NCI-H1092 treated with DMSO at 0.1 percent for 48 hours (cell line): ENCODE measurements around the gene OXNAD1.
"Not testable (repeated sequence)": the region's sequence is repeated elsewhere in the genome, so short reads cannot be mapped to it uniquely, and the experiment has no call there.

ENCODE experiments used
- DNase-seq: peaks from one replicate; lab custom pipeline; 2025; lab: John Stamatoyannopoulos, UW

The OXNAD1 gene

DNA sequence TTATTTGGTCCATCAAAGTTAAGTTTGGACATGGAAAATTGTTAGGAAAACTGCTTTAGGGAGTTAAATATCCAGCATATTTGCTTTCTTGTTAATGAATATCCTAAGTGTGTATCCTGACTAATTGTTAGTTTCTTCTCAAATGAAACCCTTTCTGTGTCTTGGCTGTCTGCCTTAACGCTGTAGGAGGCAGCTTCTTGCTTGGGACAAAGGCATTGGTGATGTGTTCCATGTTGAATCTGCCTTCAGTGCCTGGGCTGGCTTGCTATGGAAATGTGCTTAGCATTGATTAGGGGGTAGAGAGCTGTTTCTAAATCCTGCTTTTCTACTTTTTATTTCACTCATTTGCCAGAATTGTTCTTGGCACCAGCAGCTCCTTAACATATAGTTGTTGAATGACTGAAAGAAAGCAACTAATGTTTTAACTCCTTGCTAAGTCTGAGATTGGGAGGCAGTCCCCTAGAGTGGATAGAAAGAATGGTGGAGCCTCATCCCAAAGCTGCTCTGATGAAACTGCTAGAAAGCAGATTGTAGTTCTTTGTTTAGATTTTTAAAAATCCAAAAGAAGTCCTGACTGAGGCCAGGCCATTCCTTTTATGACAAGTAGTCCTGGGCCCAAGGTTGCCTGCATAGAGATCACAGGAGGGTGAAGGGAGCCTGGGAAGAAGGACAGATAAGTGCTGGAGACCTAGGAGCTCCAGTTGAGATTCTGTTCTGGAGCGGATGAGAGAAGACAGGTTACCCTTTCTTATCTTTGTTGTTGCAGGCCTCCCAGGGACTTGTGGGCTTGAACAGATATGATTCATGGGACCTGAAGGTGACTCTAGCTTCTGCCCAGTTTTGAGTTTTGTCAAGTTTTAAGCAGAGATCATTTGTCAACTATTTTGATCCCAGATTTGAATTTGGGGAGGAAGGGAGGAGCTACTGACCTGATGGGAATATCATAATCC is 39.3 kb downstream of the OXNAD1 start:
- no peak for DNase-seq

DNA sequence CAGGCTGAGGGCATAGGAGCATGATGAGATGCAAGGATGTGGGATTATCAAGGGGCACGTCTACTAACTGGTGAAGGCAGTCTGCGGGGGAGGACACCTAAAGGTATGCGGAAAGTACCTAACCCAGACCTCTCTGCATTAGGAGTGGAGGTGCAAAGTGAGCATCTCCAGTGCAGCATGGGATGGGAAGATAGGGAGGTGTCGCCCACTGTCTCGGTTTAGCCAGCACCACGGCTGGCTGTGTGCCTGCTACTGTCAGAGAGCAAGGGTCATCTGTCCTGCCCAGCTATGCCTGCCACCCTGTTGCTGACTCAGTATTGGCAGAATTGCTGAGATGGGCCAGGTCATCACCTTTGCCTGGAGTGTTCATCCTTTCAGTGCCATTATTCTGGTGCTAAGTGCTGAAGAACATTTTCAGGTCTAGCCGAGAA is 40.1 kb downstream of the OXNAD1 start:
- no peak for DNase-seq

DNA sequence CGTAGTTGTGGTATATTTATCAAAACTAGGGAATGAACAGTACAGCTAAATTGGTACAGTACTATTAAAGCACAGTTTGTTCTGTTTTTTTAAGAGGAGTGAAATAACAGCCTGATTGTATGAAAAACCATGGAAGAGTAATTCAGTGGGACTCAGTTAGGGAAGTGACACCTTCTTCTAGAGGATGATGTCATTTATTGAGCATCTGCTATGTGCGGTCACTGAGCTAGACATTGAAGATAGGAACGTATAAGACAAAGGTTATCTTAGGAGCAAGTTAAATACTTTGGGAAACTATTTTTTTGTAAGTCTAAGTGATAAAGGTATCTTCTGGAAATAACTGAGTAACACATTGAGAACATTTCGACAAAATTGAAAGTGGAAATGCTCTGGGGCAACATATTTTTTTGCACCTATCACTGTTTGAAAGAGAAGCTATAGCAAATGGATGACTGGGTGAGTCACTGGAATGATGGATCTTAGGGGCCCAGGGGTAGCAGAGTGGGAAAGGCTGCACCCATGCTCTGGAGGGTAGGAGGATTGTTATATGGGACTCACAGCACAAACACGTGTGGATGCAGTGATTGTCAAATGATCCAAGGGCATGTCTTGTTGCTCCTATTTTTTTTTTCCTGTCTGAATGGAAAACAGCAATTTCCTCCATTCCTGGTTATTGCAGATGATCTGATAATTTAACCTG is 43.0 kb downstream of the OXNAD1 start:
- DNase-seq, result no peak

DNA sequence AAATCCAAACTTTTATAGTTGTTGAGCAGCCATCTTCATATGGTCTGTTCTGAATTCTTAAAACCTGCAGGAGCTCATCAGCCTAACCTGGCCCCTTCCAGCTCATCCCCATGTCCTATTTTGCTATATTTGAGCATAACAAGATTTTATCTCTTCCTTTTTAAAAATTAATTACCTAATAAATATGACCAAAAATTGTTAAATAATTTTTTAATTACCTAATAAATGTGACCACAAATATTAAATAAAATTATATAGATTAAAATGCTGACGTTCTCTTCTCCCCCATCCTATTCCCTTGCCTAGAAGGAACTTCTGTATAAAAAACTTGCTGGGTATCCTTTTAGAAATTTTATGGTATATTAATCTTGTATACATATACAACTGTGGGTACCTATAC is 43.7 kb downstream of the OXNAD1 start:
- DNase-seq, result no peak

DNA sequence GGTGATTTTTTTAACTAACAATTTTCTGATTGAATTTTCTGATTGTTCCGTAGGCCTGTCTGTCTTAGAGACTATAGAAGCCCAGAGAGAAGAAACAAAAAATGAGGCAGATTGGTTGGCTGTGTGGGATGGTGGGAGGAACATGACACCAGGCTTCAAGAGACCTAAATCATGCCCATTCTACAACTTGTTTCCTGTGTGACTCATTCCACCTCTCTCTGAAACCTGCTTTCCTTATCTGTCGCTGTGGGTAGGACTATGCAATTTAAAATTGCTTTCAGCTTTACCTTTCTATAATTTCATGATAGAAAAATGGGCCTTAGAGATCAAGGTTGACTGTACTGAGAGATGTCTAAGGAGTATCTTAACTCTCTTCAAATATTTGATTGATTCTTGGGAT is 44.5 kb downstream of the OXNAD1 start:
- DNase-seq, result no peak

DNA sequence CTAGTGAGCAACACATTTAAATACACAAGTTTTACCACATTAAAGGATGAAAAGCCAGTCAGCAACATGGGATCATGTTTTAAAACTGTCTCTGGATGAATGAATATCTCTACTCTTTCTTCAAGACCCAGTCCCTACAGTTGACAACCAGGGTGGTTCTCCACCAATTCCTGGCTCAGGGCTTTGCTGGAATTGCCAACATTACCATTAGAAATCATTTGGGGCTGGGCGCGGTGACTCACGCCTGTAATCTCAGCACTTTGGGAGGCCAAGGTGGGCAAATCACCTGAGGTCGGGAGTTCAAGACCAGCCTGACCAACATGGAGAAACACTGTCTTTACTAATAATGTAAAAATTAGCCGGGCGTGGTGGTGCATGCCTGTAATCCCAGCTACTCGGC is 45.5 kb downstream of the OXNAD1 start:
- DNase-seq, result not testable (repeated sequence)

DNA sequence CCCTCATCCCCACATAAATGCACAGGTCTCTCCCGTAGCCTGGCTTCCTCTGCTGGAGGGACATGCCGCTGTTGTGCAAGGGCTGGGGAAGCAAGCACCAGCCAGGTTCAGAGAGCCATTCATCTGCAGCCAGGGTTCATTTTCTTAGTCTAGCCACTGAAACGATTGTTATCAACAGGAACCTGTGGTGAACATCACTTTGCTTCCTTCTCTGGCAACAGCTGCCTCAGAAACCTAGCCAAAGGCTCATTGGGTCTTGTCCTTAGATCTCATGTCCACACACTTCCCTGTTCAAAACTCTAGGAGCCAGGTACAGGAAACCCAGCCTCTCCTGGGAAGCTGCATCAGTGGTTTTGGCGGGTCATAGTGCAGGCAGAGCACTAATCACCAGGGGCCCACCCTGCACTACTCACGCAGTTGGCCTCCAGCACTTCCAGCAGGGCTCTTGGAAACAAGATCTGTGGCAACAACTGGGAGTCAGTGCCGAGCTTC is 47.0 kb downstream of the OXNAD1 start:
- no peak for DNase-seq

DNA sequence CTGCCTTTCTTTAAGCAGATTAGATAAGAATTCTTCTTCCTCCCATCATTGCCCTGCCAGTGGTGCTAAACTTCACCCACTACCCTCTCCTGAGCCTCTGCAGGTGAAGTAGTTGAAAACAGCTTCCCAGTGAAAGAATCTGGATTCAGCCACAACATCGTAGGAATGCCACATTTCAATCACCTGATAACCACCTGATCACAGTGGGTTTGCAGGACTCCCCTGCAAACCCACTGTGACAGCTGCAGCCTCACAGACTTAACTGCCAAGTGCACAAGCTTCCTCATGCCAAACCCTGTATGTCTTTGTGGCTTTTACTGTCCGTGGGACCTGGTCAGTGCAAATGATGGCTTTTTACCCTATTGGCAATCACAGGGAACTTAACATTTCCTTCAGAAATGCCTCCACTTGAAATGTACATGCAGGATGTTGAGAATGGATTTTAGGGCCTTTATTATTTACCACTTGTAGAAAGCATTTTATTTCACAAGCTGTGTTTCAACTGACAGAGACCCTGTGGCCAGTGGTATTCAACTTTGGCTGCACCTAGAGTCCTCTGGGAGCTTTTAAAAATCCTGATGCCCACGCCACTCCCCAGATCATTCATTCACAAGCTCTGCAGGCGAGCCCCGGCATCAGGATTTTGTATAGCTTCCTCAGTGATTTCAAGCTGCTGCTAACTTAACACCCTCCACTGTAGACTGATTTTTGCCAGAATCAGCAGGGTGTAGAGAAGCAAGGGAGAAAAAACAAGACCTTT is 49.1 kb downstream of the OXNAD1 start:
- no peak for DNase-seq

DNA sequence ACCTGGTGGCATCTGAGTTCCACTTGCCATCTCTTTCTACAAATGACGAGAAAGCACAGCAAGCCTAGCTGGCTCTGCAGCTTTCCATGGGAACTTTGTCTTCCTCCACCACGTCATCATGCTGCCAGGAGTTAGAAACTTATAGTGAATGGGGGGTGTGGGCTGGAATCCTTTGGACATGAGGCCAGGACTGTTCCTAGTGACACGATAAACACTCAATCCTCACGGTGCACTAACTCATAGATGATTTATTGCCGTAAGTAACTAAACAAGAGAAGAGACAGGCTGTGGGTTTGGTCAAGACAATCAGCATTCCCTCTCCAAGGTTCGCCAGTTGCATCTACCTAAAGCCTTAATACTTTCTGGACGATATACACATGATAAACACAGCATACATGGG is 50.6 kb downstream of the OXNAD1 start:
- no peak for DNase-seq

DNA sequence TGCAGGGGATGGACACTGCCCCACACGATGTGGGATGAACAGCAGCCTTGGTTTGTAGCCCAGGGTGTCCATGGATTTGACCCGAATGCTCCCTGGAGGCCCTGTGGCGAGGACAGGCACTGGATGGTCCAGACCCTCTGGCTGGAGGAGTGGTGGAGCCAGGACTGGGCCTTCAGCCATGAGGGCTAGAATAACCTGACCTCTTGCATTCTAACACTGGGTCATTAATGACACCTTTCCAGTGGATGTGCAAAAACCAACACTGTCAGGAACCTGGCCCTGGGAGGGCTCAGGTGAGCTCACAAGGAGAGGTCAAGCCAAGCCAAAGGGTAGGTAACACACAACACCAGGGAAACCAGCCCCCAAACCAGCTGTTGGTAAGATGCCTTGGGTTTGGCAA is 51.4 kb downstream of the OXNAD1 start:
- no peak for DNase-seq

DNA sequence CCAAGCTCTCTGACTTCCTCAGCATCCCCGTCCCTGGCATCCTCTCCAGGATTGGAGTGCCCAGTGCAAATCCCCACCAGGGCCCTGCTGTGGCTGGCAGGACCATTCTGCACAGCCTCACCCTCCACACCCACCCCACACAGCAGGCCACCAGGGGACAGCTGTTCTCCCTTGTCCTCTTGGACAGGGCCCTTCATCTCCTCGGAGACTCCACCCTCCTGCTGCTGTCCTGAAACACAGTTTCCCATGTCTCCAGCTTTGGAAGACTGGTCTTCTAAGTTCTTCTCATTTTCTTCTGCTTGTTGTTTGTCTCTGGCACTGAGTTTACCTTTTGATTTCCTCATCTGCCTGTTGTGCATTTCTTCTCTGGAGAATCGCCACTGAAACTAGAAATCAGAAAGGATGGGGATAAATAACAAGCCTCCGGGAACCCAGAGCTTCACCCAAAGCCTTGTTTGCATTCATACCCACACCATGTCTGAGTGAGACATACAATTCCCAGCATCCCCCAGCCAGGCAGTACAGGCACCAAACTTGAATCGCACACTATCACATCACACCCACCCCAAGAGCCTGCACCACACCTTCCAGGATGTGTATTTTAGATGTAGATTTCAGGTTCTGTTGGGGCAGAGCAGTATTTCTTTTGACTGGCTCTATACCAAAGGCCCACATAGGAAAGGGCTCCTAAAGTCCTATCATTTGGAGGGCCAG is 52.0 kb downstream of the OXNAD1 start:
- DNase-seq, result no peak

DNA sequence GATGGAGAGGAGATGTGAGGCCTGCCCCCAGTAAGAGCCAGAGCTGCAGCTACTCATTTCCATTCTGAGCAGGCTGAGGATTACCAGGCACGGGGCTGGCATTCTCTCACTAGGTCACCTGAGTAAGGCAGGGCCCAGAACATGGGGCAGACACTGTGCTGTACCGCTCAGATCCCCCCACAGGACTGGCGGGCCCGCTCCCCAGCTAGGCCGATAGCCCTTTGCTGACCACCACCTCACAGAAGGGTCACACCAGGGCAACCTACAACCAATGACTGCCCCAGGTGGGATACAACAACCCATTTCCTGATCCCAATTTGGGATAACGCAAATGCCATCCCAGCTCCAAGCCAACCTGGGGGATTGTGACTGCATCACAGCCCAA is 52.5 kb downstream of the OXNAD1 start:
- DNase-seq, result no peak

DNA sequence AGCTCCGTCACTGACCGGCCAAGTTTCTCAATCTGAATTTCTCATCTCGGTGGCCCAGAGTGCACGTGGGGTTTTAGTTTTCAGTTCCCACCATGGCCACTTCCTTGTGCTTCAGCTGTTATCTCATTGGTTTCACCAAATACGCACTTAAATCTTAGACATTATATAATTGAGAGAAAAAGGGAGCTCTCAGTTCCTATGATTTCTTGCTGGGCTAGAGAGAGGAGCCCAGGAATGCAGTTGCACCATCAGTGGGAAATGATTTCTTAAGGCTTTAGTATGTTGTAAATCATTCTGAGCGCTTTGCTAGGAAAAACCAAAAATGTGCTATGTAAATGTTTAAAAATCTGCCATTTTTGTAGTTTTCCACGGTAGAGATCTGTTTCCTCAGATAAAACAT is 53.2 kb downstream of the OXNAD1 start:
- no peak for DNase-seq

DNA sequence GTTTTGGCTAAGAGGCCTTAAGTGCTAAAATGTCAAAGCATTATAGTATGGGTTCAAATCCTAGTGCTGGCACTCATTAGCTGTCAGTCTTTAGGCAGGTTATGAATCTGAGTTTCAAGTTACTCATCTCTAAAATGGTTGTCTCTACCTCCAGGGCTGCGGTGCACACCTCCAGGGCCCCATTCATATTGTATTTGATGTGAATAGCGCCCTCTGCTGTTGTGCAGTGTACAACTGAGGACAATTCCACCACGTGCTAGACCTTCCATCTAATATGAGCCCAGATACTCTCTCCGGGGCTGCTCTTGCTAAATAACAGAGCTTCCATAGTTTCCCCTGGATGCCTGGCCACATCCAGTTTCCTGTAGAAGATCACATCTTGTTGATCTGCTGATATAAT is 54.3 kb downstream of the OXNAD1 start:
- DNase-seq, result no peak

DNA sequence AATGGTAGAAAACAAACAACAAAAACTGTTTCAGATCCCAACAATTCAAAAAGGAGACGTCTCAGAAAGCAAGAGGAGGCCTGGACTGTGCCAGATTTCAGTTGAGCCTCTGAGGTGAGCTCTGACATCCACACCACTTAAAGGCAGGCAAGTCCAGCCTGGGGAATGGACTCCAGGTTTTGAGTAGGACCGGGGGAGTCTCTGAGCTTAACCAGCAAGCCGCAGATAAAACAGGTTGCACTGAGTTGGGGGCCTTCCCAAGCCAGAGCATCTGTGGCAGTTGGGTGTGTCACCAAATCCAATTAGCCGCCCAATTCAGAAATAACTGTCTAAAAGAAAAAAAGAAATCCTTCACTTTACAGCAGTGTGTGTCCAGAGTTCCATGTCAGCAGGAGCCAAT is 54.7 kb downstream of the OXNAD1 start:
- DNase-seq, result no peak

DNA sequence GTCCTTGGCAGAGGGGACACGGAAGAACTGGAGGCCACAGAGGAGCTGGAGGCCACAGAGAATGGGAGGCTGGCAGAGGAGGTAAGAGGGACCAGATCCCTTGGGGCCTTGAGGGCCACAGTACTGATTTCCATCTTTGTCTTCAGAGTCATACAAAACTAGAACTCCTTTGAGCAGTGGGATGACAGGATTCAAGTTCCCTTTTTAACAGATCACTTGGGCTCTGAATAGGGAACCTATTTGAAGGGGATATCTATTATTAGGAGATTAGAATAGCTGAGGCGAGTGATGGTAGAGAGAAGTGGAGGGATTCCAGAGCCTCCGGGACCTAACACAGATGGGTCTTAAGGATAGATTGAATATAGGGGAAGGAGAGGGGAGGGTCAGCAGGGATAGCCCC is 55.7 kb downstream of the OXNAD1 start:
- DNase-seq, result no peak

DNA sequence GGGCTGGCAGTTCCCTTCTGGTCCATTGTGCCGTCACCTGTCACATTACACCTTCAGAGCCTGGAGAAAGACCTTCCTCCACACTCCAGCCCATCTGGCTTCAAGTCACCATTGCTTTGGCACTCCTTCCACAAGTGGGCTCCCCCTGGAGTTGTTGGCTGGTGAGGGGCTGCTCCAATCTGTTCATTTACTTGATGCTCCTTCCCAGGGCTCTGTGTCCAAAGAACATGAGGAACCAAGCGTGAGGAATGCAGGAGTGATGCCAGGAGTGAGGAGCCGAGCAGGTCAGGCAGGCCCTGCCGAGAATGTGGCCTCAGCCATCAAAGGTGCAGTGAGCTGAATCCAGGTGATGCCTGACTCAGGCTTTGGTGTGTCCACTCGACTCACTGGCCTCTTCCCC is 57.2 kb downstream of the OXNAD1 start:
- no peak for DNase-seq

DNA sequence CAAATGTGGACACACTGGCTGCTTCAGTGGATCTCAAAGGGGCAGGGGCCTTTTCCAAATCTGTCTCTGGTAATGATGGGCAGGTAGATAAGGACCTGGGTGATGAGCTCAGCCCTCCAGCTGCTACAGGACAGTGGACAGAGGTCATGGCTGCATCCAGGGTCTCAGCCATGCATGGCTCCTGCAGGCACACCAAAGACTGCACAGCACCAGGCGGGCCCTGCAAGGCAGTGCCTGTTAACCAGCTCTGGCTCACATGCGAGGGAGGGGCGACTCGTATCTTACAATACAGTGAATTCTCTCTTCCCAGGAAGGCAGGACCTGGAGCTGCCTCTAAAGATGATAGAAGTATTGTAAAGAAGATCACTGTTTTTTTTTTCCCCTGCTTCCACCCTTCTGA is 58.7 kb downstream of the OXNAD1 start:
- no peak for DNase-seq

DNA sequence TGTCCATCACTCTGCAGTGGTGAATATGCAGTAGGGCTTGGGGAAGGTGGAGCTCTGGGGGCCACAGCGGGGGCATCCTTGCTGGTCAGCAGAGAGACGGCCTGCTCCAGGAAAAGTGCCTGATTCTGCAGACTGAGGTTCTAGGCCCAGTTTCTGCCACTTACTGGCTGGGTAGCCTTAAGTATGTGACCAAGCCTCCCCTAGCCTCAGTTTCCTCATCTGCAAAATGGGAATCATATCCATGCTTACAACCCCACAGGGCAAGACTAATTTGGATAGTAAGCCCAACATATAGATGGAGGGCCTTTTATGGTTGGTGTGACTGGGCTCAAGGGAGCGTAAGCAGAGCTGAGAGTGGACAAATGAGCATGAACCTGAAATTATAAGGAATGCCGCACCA is 60.8 kb downstream of the OXNAD1 start:
- DNase-seq, result no peak

DNA sequence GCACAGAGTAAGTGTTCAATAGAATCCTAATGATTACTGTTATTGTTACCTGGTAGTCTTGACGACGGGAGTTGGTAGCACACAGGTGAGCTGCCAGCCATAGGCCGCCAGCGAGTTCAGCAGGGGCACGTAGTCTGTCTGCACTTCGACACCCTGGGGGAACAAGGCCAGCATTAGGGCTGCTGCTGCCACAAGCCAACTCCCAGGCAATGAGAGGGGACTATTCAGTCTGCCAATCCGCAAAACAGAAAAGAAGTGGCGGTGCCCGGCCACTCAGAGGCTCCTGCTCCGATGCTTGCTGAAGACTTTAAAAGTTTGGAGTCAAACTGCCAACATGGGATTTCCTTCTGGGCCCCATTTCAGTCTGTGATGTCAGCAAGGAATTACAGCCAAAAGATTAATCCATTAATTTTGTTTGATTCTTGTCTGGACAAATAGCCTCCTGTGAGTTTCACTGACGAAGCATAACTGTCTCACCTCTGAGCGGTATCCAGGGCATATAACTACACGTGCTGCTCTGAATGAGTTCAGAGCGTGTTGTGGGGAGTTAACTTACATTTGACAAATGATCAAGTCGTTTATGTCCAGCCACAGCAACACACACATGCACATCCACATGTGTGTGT is 61.8 kb downstream of the OXNAD1 start:
- no peak for DNase-seq

DNA sequence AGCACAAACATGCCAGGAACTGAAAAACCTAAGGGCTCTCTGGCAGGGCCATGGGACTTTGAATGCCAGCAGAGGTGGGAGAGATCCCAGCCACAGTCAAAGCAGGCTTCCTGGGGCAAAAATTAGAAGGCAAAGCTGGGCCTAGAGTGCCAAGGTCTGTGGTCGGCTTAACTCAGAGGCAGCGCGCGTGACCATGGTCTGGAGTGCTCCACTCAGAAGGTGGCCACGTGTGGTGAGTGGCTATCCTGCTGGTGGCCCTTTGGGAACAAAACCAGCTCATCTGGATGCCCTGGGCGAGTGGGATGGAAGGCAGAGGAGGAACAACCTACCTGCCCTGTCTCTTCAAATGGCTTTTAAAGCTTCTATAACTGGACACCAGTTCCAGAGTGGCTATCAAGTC is 63.1 kb downstream of the OXNAD1 start:
- DNase-seq, result no peak
